Suprapubic skin (tissue), 3 donors: Measurements from ENCODE around the gene DNA2.

Experiments used
- POLR2A ChIP-seq, 2 donors: fragments of 450-650 bp; IDR thresholded peaks; one replicate each; pipeline ENCODE4 v1.6.1; 2017; ENCODE audit warnings: antibody characterized with exemption in 2 of 2, mild to moderate bottlenecking in 2 of 2, moderate library complexity in 2 of 2
- TF ChIP-seq, protein P1 (sequence below), 2 donors: fragments of 200-600 bp in 1 of 2; fragments of 450-650 bp in 1 of 2; sonication (generic) in 1 of 2; IDR thresholded peaks; one replicate each; pipeline ENCODE4 v1.5.1; 2016 to 2019; ENCODE audit warnings: antibody characterized with exemption in 2 of 2, mild to moderate bottlenecking in 1 of 2, moderate library complexity in 1 of 2

GRCh38 chr10:68516766-68517165, 45.0 kb upstream of the DNA2 start:
- TF ChIP-seq, protein P1, sequence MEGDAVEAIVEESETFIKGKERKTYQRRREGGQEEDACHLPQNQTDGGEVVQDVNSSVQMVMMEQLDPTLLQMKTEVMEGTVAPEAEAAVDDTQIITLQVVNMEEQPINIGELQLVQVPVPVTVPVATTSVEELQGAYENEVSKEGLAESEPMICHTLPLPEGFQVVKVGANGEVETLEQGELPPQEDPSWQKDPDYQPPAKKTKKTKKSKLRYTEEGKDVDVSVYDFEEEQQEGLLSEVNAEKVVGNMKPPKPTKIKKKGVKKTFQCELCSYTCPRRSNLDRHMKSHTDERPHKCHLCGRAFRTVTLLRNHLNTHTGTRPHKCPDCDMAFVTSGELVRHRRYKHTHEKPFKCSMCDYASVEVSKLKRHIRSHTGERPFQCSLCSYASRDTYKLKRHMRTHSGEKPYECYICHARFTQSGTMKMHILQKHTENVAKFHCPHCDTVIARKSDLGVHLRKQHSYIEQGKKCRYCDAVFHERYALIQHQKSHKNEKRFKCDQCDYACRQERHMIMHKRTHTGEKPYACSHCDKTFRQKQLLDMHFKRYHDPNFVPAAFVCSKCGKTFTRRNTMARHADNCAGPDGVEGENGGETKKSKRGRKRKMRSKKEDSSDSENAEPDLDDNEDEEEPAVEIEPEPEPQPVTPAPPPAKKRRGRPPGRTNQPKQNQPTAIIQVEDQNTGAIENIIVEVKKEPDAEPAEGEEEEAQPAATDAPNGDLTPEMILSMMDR (IDR thresholded peaks at IDR 0.05) = no peak
- TF ChIP-seq POLR2A (IDR thresholded peaks at IDR 0.05) = no peak
